Neural progenitor cell (in vitro differentiated cells): Measurements from ENCODE around the gene REEP3. TPM values are rescaled to one million over a fixed set of nuclear protein-coding genes. Genes with fewer than 3 reads are reported as not detected.
A peak's percentile ranks its signal among the peaks of the same experiment; 100 is the strongest.

ENCODE experiments used
- DNase-seq: peaks from one replicate; pipeline ENCODE4 v3.0.0-alpha.2; 2016; ENCODE audit warnings: low spot score
- H2AFZ ChIP-seq: fragments of 200-600 bp; sonication (generic); replicated peaks from 2 replicates; pipeline ENCODE4 v1.6.1; 2016; ENCODE audit warnings: antibody characterized with exemption
- H3F3A ChIP-seq: fragments of 200-600 bp; sonication (generic); 2 replicates; pipeline ENCODE4 v1.6.1; 2016; ENCODE audit warnings: antibody characterized with exemption, low read depth
- H3K27ac ChIP-seq: fragments of 200-600 bp; sonication (generic); 2 replicates; pipeline ENCODE4 v1.5.1; 2016; ENCODE audit warnings: mild to moderate bottlenecking
- H3K27me3 ChIP-seq: fragments of 200-600 bp; sonication (generic); 2 replicates; pipeline ENCODE4 v1.6.1; 2016; ENCODE audit warnings: mild to moderate bottlenecking, moderate library complexity
- H3K36me3 ChIP-seq: fragments of 200-600 bp; sonication (generic); 2 replicates; pipeline ENCODE4 v1.5.1; 2016
- H3K4me1 ChIP-seq: fragments of 200-600 bp; sonication (generic); 2 replicates; pipeline ENCODE4 v1.6.1; 2016; ENCODE audit warnings: mixed run types
- H3K4me2 ChIP-seq: fragments of 200-600 bp; sonication (generic); 2 replicates; pipeline ENCODE4 v1.6.1; 2016
- H3K4me3 ChIP-seq: fragments of 200-600 bp; sonication (generic); 2 replicates; pipeline ENCODE4 v1.5.1; 2016
- H3K79me2 ChIP-seq: fragments of 200-600 bp; sonication (generic); 2 replicates; pipeline ENCODE4 v1.6.1; 2016; ENCODE audit warnings: low read depth
- H3K9ac ChIP-seq: fragments of 200-600 bp; sonication (generic); 2 replicates; pipeline ENCODE4 v1.6.1; 2016
- H3K9me3 ChIP-seq: fragments of 200-600 bp; sonication (generic); 2 replicates; pipeline ENCODE4 v1.5.1; 2016; ENCODE audit warnings: low read depth
- H4K20me1 ChIP-seq: fragments of 200-600 bp; sonication (generic); 2 replicates; pipeline ENCODE4 v1.6.1; 2016; ENCODE audit warnings: low read depth
- H3K27ac Mint-ChIP-seq: 3 replicates; pipeline ENCODE4 v1.8.0; 2021; ENCODE audit warnings: mixed read lengths
- H3K27me3 Mint-ChIP-seq: 2 replicates; pipeline ENCODE4 v1.8.0; 2022; ENCODE audit warnings: low read depth, mild to moderate bottlenecking, inconsistent platforms, moderate library complexity, mixed read lengths; ENCODE audit not compliant: insufficient read depth
- H3K36me3 Mint-ChIP-seq: 3 replicates; pipeline ENCODE4 v1.8.0; 2021; ENCODE audit warnings: mixed read lengths
- H3K4me1 Mint-ChIP-seq: 3 replicates; pipeline ENCODE4 v1.8.0; 2021; ENCODE audit warnings: mixed read lengths
- H3K4me3 Mint-ChIP-seq: 3 replicates; pipeline ENCODE4 v1.8.0; 2021; ENCODE audit warnings: mild to moderate bottlenecking, moderate library complexity, mixed read lengths
- H3K9me3 Mint-ChIP-seq: 3 replicates; pipeline ENCODE4 v1.8.0; 2020; ENCODE audit warnings: mixed read lengths
- CTCF ChIP-seq: fragments of 200-600 bp; sonication (generic); IDR thresholded peaks from 2 replicates; pipeline ENCODE4 v1.5.1; 2017; ENCODE audit warnings: antibody characterized with exemption, mild to moderate bottlenecking
- EZH2 ChIP-seq: fragments of 200-600 bp; sonication (generic); IDR thresholded peaks from 2 replicates; pipeline ENCODE4 v1.6.1; 2017; ENCODE audit warnings: antibody characterized with exemption, mild to moderate bottlenecking, moderate library complexity
- EZH2phosphoT487 ChIP-seq: fragments of 200-600 bp; sonication (generic); IDR thresholded peaks from 2 replicates; pipeline ENCODE4 v1.6.1; 2017; ENCODE audit warnings: antibody characterized with exemption
- total RNA-seq: library from RNA; depleted of rRNA; stranded (reverse); fragments of >200 nt; gene quantifications from 2 replicates; pipeline ENCODE4 v1.2.3, GENCODE V29; 2015; ENCODE audit warnings: low replicate concordance

Gene REEP3
- total RNA-seq, 1 donor from 2014 or later: 42.0 TPM

GRCh38 chr10:63644418-63645142 lies 123.4 kb downstream of the REEP3 start:
- no peak for DNase-seq
- Histone ChIP-seq H3K9me3 (no peaks in the 10 kb centered on the region), H4K20me1 (no peaks in the 10 kb centered on the region), H2AFZ (no peak overlapping the region), H3K9ac (no peak overlapping the region), H3K36me3 (no peaks in the 10 kb centered on the region), H3K4me3 (no peak overlapping the region), H3F3A (no peaks in the 10 kb centered on the region), H3K4me2 (no peak overlapping the region), H3K79me2 (no peaks in the 10 kb centered on the region), H3K27me3 (no peaks in the 10 kb centered on the region), H3K27ac (no peak overlapping the region), H3K4me1 (no peaks in the 10 kb centered on the region)
- Mint-ChIP-seq H3K27me3 (no peaks in the 10 kb centered on the region), H3K4me3 (no peak overlapping the region), H3K27ac (no peak overlapping the region), H3K4me1 (no peaks in the 10 kb centered on the region), H3K36me3 (no peaks in the 10 kb centered on the region), H3K9me3 (no peaks in the 10 kb centered on the region)
- TF ChIP-seq EZH2phosphoT487: no peak

- Histone ChIP-seq H3K79me2 (no peaks in the 10 kb centered on the region), H3K9me3 (no peaks in the 10 kb centered on the region), H3K4me2 (no peak overlapping the region), H2AFZ (peak overlapping the region; percentile 12), H3K27ac (no peak overlapping the region), H3K9ac (no peak overlapping the region), H4K20me1 (no peaks in the 10 kb centered on the region), H3K36me3 (no peaks in the 10 kb centered on the region), H3F3A (no peaks in the 10 kb centered on the region), H3K27me3 (no peaks in the 10 kb centered on the region), H3K4me3 (no peak overlapping the region), H3K4me1 (no peaks in the 10 kb centered on the region)
- no peaks in the 10 kb centered on the region for H3K27me3 Mint-ChIP-seq
- no peaks in the 10 kb centered on the region for H3K9me3 Mint-ChIP-seq
- H3K36me3 Mint-ChIP-seq: no peaks in the 10 kb centered on the region
- no peak for DNase-seq
- no peaks in the 10 kb centered on the region for H3K4me1 Mint-ChIP-seq
- H3K27ac Mint-ChIP-seq: no peak overlapping the region
- TF ChIP-seq EZH2 (no peak), EZH2phosphoT487 (no peak)
- H3K4me3 Mint-ChIP-seq: no peak overlapping the region
These were observed 124.0 kb downstream of the REEP3 start for GRCh38 chr10:63645195-63645594.

- Histone ChIP-seq H3K27ac (no peak overlapping the region), H3F3A (no peaks in the 10 kb centered on the region), H3K4me1 (no peaks in the 10 kb centered on the region), H3K4me2 (no peak overlapping the region), H4K20me1 (no peaks in the 10 kb centered on the region), H3K36me3 (no peaks in the 10 kb centered on the region), H3K4me3 (no peak overlapping the region), H3K79me2 (no peaks in the 10 kb centered on the region), H3K27me3 (no peaks in the 10 kb centered on the region), H3K9me3 (no peaks in the 10 kb centered on the region), H3K9ac (no peak overlapping the region), H2AFZ (no peak overlapping the region)
- TF ChIP-seq CTCF (no peak), EZH2phosphoT487 (no peak), EZH2 (no peak)
- DNase-seq: no peak
- Mint-ChIP-seq H3K36me3 (no peaks in the 10 kb centered on the region), H3K27me3 (no peaks in the 10 kb centered on the region), H3K27ac (no peak overlapping the region), H3K9me3 (no peaks in the 10 kb centered on the region), H3K4me3 (no peak overlapping the region), H3K4me1 (no peaks in the 10 kb centered on the region)
These were observed 125.3 kb downstream of the REEP3 start for GRCh38 chr10:63646491-63646890.

GRCh38 chr10:63651864-63652263 lies 130.7 kb downstream of the REEP3 start:
- H3K79me2 ChIP-seq: no peaks in the 10 kb centered on the region
- no peak overlapping the region for H3K4me3 ChIP-seq
- no peak overlapping the region for H3K4me2 ChIP-seq
- no peak overlapping the region for H3K27ac Mint-ChIP-seq
- no peaks in the 10 kb centered on the region for H3K4me1 ChIP-seq
- H3K27ac ChIP-seq: no peak overlapping the region
- no peaks in the 10 kb centered on the region for H3F3A ChIP-seq
- DNase-seq: no peak
- H3K9me3 ChIP-seq: no peaks in the 10 kb centered on the region
- no peaks in the 10 kb centered on the region for H3K27me3 ChIP-seq
- no peaks in the 10 kb centered on the region for H3K4me1 Mint-ChIP-seq
- peaks cover 2% of the 10 kb centered on the region for H3K9me3 Mint-ChIP-seq
- TF ChIP-seq EZH2phosphoT487: no peak
- no peak for TF ChIP-seq CTCF
- TF ChIP-seq EZH2: no peak
- no peaks in the 10 kb centered on the region for H3K36me3 ChIP-seq
- no peak overlapping the region for H2AFZ ChIP-seq
- no peak overlapping the region for H3K4me3 Mint-ChIP-seq
- no peaks in the 10 kb centered on the region for H3K36me3 Mint-ChIP-seq
- no peak overlapping the region for H3K9ac ChIP-seq
- no peaks in the 10 kb centered on the region for H3K27me3 Mint-ChIP-seq
- H4K20me1 ChIP-seq: no peaks in the 10 kb centered on the region
